HG03039 (cell line): Measurements from ENCODE around the gene SEC63.
A peak's percentile ranks its signal among the peaks of the same experiment; 100 is the strongest.
"Not testable (repeated sequence)": the region's sequence is repeated elsewhere in the genome, so short reads cannot be mapped to it uniquely, and the experiment has no call there.

Experiments used
- ATAC-seq: cut with Tn5 transposase; IDR thresholded peaks from one replicate; pipeline ENCODE4 v1.9.1; 2021; ENCODE audit warnings: mild to moderate bottlenecking, moderate library complexity; ENCODE audit not compliant: unreplicated experiment

The SEC63 gene

GRCh38 chr6:107957909-107958688 is at the start of gene SEC63:
Gene SEC63, minus strand, starts transcription at chr6:107958208. Its CDS starts 199 bp downstream, at chr6:107958009.
- peak; percentile 96 for ATAC-seq

- ATAC-seq = no peak
Observed at GRCh38 chr6:108005961-108006360, 48.0 kb upstream of the SEC63 start.

- ATAC-seq = no peak
Observed at GRCh38 chr6:108004861-108005260, 46.9 kb upstream of the SEC63 start.

GRCh38 chr6:108002365-108003221 is 44.6 kb upstream of the SEC63 start:
- no peak for ATAC-seq

GRCh38 chr6:108001696-108002231 is 43.8 kb upstream of the SEC63 start:
- no peak for ATAC-seq

- ATAC-seq = not testable (repeated sequence)
Observed at GRCh38 chr6:108000259-108000658, 42.3 kb upstream of the SEC63 start.

- ATAC-seq = no peak
Observed at GRCh38 chr6:107999341-107999740, 41.3 kb upstream of the SEC63 start.

GRCh38 chr6:107991772-107992550 is 34.0 kb upstream of the SEC63 start:
- ATAC-seq = no peak

- no peak for ATAC-seq
Observed at GRCh38 chr6:107991061-107991460, 33.1 kb upstream of the SEC63 start.

GRCh38 chr6:107990587-107990986 is 32.6 kb upstream of the SEC63 start:
- not testable (repeated sequence) for ATAC-seq

- ATAC-seq = no peak
Observed at GRCh38 chr6:107989166-107990094, 31.4 kb upstream of the SEC63 start.

GRCh38 chr6:107988570-107988969 is 30.6 kb upstream of the SEC63 start:
- ATAC-seq = no peak

- ATAC-seq = no peak
Observed at GRCh38 chr6:107987805-107988204, 29.8 kb upstream of the SEC63 start.

- ATAC-seq = no peak
Observed at GRCh38 chr6:107985701-107986100, 27.7 kb upstream of the SEC63 start.

GRCh38 chr6:107983811-107984210 is 25.8 kb upstream of the SEC63 start:
- no peak for ATAC-seq

GRCh38 chr6:107982486-107982885 is 24.5 kb upstream of the SEC63 start:
- ATAC-seq = no peak

GRCh38 chr6:107981695-107982094 is 23.7 kb upstream of the SEC63 start:
- ATAC-seq = no peak

GRCh38 chr6:107977283-107977682 is 19.3 kb upstream of the SEC63 start:
- no peak for ATAC-seq

GRCh38 chr6:107976155-107976783 is 18.3 kb upstream of the SEC63 start:
- ATAC-seq = no peak
